ENCODE measurements around the gene CRYBG1. TPM values are rescaled to one million over a fixed set of nuclear protein-coding genes. Genes with fewer than 3 reads are reported as not detected.

CRYBG1 gene
- polyA plus RNA-seq, 2 of the 4 experiments (the other 2 are of a cell fraction): 0.31 to 0.37 TPM

DNA sequence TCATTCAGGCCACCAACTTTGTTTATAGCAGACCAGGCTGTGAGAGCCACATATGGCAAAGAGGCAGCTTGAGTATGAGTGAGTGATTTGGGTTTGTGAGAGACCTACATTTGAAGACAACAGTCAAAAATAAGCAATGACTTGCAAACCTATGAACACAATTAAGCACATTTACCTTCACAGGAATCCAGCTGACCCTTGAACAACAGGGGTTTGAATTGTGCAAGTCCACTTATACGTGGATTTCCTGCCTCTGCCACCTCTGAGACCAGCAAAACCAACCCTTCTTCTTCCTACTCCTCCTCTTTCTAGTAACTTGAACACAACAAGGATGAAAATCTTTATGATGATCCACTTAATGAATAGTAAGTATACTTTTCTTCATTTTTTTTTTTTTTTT is 258.7 kb downstream of the CRYBG1 start:
- TF ChIP-seq ZNF302 (CRISPR knock-in tag; IDR thresholded peaks at IDR 0.05) (no peak), EP300 (IDR thresholded peaks at IDR 0.05) (no peak), JUNB (IDR thresholded peaks at IDR 0.05) (no peak)
- TF ChIP-seq, protein P1, sequence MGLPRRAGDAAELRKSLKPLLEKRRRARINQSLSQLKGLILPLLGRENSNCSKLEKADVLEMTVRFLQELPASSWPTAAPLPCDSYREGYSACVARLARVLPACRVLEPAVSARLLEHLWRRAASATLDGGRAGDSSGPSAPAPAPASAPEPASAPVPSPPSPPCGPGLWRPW (IDR thresholded peaks at IDR 0.05): no peak
- TF ChIP-seq, protein P2, sequence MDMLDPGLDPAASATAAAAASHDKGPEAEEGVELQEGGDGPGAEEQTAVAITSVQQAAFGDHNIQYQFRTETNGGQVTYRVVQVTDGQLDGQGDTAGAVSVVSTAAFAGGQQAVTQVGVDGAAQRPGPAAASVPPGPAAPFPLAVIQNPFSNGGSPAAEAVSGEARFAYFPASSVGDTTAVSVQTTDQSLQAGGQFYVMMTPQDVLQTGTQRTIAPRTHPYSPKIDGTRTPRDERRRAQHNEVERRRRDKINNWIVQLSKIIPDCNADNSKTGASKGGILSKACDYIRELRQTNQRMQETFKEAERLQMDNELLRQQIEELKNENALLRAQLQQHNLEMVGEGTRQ (IDR thresholded peaks at IDR 0.05): no peak

DNA sequence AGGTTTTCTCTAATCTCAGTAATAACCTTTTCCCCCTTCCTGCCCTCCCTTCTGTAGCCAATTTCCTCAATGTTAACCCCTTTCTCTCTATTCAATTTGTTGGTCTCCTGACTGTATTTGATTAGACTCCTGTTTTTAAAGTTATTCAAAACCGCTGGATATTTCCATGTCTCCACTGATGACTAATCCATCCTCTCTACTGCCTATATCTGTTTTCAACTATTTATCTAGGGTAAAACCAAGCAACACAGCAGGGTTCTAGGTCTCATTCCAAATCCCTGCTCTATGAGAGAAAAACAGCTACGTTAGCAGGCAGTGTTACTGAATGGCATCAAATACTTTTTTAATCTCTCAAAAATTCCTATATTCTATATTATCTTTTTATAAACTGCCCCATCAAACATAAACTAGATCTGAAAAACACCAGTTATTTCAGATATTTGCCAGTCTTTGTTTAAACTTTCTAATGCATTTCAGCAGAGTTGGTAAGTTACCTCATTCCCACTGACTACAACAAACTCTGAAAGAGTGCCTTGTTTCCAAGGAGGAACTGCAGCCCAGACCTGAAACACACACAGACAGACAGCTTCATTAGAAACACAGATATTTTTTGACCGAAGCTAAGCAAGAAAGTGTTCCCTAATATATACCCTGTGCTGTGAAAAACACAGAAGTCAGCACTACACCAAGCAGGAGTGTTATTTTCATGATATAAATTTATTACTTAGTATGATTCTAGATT is 260.6 kb downstream of the CRYBG1 start:
- Histone ChIP-seq H3K4me3 (no peak overlapping the region), H3K4me1 (no peaks in the 10 kb centered on the region), H3K27ac (no peak overlapping the region), H3K9me3 (no peaks in the 10 kb centered on the region), H3K4me2 (no peak overlapping the region)
- no peak for ATAC-seq
- WGBS (ENCODE audit: missing lambda C conversion rate): 90% methylated on average over 3 of the region's 3 CpGs
- ChIA-PET POLR2A (no interaction called here), CTCF (interaction anchor here (0.7 to 1.3 kb wide), 4 partner anchors 11 to 358 kb away, joined by 3 to 5 read pairs (median 4); no protein-coding TSS in a partner anchor)
- no peak for FAIRE-seq
- DNase-seq (ENCODE audit: low read depth in 1 of 2, low spot score in 1 of 2): no peak
- no peak for TF ChIP-seq KDM5A (IDR thresholded peaks at IDR 0.05)
- TF ChIP-seq ESRRA (IDR thresholded peaks at IDR 0.05; ENCODE audit: borderline replicate concordance, low read length): no peak
- TF ChIP-seq, protein P3, sequence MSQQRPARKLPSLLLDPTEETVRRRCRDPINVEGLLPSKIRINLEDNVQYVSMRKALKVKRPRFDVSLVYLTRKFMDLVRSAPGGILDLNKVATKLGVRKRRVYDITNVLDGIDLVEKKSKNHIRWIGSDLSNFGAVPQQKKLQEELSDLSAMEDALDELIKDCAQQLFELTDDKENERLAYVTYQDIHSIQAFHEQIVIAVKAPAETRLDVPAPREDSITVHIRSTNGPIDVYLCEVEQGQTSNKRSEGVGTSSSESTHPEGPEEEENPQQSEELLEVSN (IDR thresholded peaks at IDR 0.05; ENCODE audit: borderline replicate concordance, low read depth): no peak
- no peak for TF ChIP-seq CBX8 (IDR thresholded peaks at IDR 0.05)
- TF ChIP-seq, protein P4, sequence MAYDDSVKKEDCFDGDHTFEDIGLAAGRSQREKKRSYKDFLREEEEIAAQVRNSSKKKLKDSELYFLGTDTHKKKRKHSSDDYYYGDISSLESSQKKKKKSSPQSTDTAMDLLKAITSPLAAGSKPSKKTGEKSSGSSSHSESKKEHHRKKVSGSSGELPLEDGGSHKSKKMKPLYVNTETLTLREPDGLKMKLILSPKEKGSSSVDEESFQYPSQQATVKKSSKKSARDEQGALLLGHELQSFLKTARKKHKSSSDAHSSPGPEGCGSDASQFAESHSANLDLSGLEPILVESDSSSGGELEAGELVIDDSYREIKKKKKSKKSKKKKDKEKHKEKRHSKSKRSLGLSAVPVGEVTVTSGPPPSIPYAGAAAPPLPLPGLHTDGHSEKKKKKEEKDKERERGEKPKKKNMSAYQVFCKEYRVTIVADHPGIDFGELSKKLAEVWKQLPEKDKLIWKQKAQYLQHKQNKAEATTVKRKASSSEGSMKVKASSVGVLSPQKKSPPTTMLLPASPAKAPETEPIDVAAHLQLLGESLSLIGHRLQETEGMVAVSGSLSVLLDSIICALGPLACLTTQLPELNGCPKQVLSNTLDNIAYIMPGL (CRISPR knock-in tag; IDR thresholded peaks at IDR 0.05; ENCODE audit: borderline replicate concordance): no peak
- no peak for TF ChIP-seq ZFP36 (IDR thresholded peaks at IDR 0.05; ENCODE audit: borderline replicate concordance, partially characterized antibody)
- no peak for TF ChIP-seq MAFK (IDR thresholded peaks at IDR 0.05; ENCODE audit: partially characterized antibody)
- TF ChIP-seq TP53 (CRISPR knock-in tag; IDR thresholded peaks at IDR 0.05): no peak
- no peak for TF ChIP-seq HDAC2 (IDR thresholded peaks at IDR 0.05)

More for the DNA sequence above, 258.7 kb downstream of the CRYBG1 start:
- no peaks in the 10 kb centered on the region for H3K4me1 ChIP-seq
- H3K9me3 ChIP-seq: no peaks in the 10 kb centered on the region
- no peak overlapping the region for H3K27ac ChIP-seq
- 79% methylated on average over 1 of the region's 1 CpG for WGBS (ENCODE audit: missing lambda C conversion rate)
- CTCF ChIA-PET: interaction anchor here (1.7 kb wide), 1 partner anchor 10 kb away, joined by 5 read pairs; no protein-coding TSS in a partner anchor
- no peak overlapping the region for H3K4me2 ChIP-seq
- no peak overlapping the region for H3K4me3 ChIP-seq
- POLR2A ChIA-PET: no interaction called here
- ATAC-seq (no peak), DNase-seq (ENCODE audit: low read depth in 1 of 2, low spot score in 1 of 2) (no peak), FAIRE-seq (no peak)

Small RNA genes within 50 kb of the gene (small RNA-seq; reads per million reads assigned to genes)
- gene RF00019 (0 reads per million in 6 experiments), gene RNA5SP211 (0 to 0.39 (median 0.13) reads per million in 6 experiments), gene RNU6-527P (0 reads per million in 6 experiments)

Other genes with a start within 250 kb of the CRYBG1 start
- gene ATG5, start 35.0 kb upstream of the CRYBG1 start, polyA plus RNA-seq (2011; rRNA removed): 47.8 and 53.5 TPM in 2 replicates
- 26.6 to 29.3 TPM (median 29.2 TPM) in 3 replicates for gene ATG5, start 35.0 kb upstream of the CRYBG1 start, polyA plus RNA-seq (2017; fragmentation: RNase III; extraction: RNeasy Plus Mini Kit Qiagen cat#74134 plus additional on column Dnase treatment)

All from A549 (cell line).